ENCODE data around the gene SLC22A17. TPM values are rescaled to one million over a fixed set of nuclear protein-coding genes. Genes with fewer than 3 reads are reported as not detected.
"Not testable (repeated sequence)": the region's sequence is repeated elsewhere in the genome, so short reads cannot be mapped to it uniquely, and the experiment has no call there.

SLC22A17 gene
- total RNA-seq, 4 donors from 2014 or later: 4.0 to 14.2 (median 8.5) TPM

GRCh38 chr14:23398348-23398747 lies 45.7 kb upstream of the SLC22A17 start:
- TF ChIP-seq EP300 (IDR thresholded peaks at IDR 0.05; ENCODE audit: low read depth): no peak
- no peak for TF ChIP-seq POLR2A (IDR thresholded peaks at IDR 0.05)
- TF ChIP-seq CTCF (IDR thresholded peaks at IDR 0.05): no peak
- TF ChIP-seq POLR2AphosphoS5 (IDR thresholded peaks at IDR 0.05): no peak
- no peak overlapping the region for H3K27ac ChIP-seq
- WGBS, 2 donors (ENCODE audit: low coverage in 1 of 2): 73 to 88% methylated on average over 3 to 4 of the region's 4 CpGs
- in situ Hi-C loops (cut with MboI; ENCODE audit: low pct_ligation_motif_present in 1 of 4, low pct_unique_long_range_greater_than_20kb in 1 of 4, low sequenced_read_pairs in 3 of 4): loop anchor here in 1 of 4 donors (25.0 kb wide), 1 partner anchor 136 kb away; no protein-coding TSS in a partner anchor
- H3K9me3 ChIP-seq: no peaks in the 10 kb centered on the region
- intact Hi-C loops (cut with DNase I; ENCODE audit: low total_unique reads): no loop called here
- no peak overlapping the region for H3K4me3 ChIP-seq
- no peak for DNase-seq
- H3K4me1 ChIP-seq: no peaks in the 10 kb centered on the region
- peaks cover 4% of the 10 kb centered on the region for H3K27me3 ChIP-seq
- H3K36me3 ChIP-seq: no peaks in the 10 kb centered on the region

- intact Hi-C loops (cut with DNase I; ENCODE audit: low total_unique reads): no loop called here
- 90% methylated on average over 10 of the region's 10 CpGs; no CpG with 5 or more reads in 1 of the 2 donors for WGBS, 2 donors (ENCODE audit: low coverage in 1 of 2)
- TF ChIP-seq CTCF (IDR thresholded peaks at IDR 0.05) (no peak), POLR2AphosphoS5 (IDR thresholded peaks at IDR 0.05) (no peak), EP300 (IDR thresholded peaks at IDR 0.05; ENCODE audit: low read depth) (no peak), POLR2A (IDR thresholded peaks at IDR 0.05) (no peak)
- Histone ChIP-seq H3K36me3 (no peaks in the 10 kb centered on the region), H3K27me3 (no peaks in the 10 kb centered on the region), H3K4me1 (no peaks in the 10 kb centered on the region), H3K27ac (no peak overlapping the region), H3K9me3 (no peaks in the 10 kb centered on the region), H3K4me3 (no peak overlapping the region)
- in situ Hi-C loops (cut with MboI; ENCODE audit: low pct_ligation_motif_present in 1 of 4, low pct_unique_long_range_greater_than_20kb in 1 of 4, low sequenced_read_pairs in 3 of 4): loop anchor here in 1 of 4 donors (25.0 kb wide), 1 partner anchor 135 kb away; no protein-coding TSS in a partner anchor
- DNase-seq: no peak
These were observed 44.2 kb upstream of the SLC22A17 start for GRCh38 chr14:23396781-23397407.

GRCh38 chr14:23396126-23396525 lies 43.4 kb upstream of the SLC22A17 start:
- H3K27ac ChIP-seq: no peak overlapping the region
- in situ Hi-C loops (cut with MboI; ENCODE audit: low pct_ligation_motif_present in 1 of 4, low pct_unique_long_range_greater_than_20kb in 1 of 4, low sequenced_read_pairs in 3 of 4) (loop anchor here in 1 of 4 donors (25.0 kb wide), 1 partner anchor 134 kb away; no protein-coding TSS in a partner anchor), intact Hi-C loops (cut with DNase I; ENCODE audit: low total_unique reads) (no loop called here)
- H3K27me3 ChIP-seq: no peaks in the 10 kb centered on the region
- H3K4me1 ChIP-seq: no peaks in the 10 kb centered on the region
- no peak overlapping the region for H3K4me3 ChIP-seq
- H3K36me3 ChIP-seq: no peaks in the 10 kb centered on the region
- TF ChIP-seq POLR2A (IDR thresholded peaks at IDR 0.05) (no peak), CTCF (IDR thresholded peaks at IDR 0.05) (no peak)
- 75 to 92% methylated on average over 2 to 10 of the region's 10 CpGs for WGBS, 2 donors (ENCODE audit: low coverage in 1 of 2)
- H3K9me3 ChIP-seq: no peaks in the 10 kb centered on the region
- DNase-seq: no peak

- no peak for DNase-seq
- no peaks in the 10 kb centered on the region for H3K4me1 ChIP-seq
- no peak overlapping the region for H3K4me3 ChIP-seq
- H3K36me3 ChIP-seq: no peaks in the 10 kb centered on the region
- no peak overlapping the region for H3K27ac ChIP-seq
- in situ Hi-C loops (cut with MboI; ENCODE audit: low pct_ligation_motif_present in 1 of 4, low pct_unique_long_range_greater_than_20kb in 1 of 4, low sequenced_read_pairs in 3 of 4) (loop anchor here in 1 of 4 donors (25.0 kb wide), 1 partner anchor 130 kb away; no protein-coding TSS in a partner anchor), intact Hi-C loops (cut with DNase I; ENCODE audit: low total_unique reads) (no loop called here)
- H3K27me3 ChIP-seq: no peaks in the 10 kb centered on the region
- H3K9me3 ChIP-seq: no peaks in the 10 kb centered on the region
- TF ChIP-seq POLR2A (IDR thresholded peaks at IDR 0.05) (no peak), POLR2AphosphoS5 (IDR thresholded peaks at IDR 0.05) (no peak), EP300 (IDR thresholded peaks at IDR 0.05; ENCODE audit: low read depth) (no peak), CTCF (IDR thresholded peaks at IDR 0.05) (no peak)
- WGBS, 2 donors (ENCODE audit: low coverage in 1 of 2): 81% methylated on average over 7 of the region's 7 CpGs; no CpG with 5 or more reads in 1 of the 2 donors
These were observed 39.9 kb upstream of the SLC22A17 start for GRCh38 chr14:23392613-23393012.

GRCh38 chr14:23389871-23390270 lies 37.2 kb upstream of the SLC22A17 start:
- H3K9me3 ChIP-seq; H3K4me3 ChIP-seq; H3K4me1 ChIP-seq; DNase-seq; H3K27ac ChIP-seq; intact Hi-C loops (cut with DNase I; ENCODE audit: low total_unique reads); H3K27me3 ChIP-seq; H3K36me3 ChIP-seq: not testable (repeated sequence)
- 94% methylated on average over 3 of the region's 19 CpGs; no CpG with 5 or more reads in 1 of the 2 donors for WGBS, 2 donors (ENCODE audit: low coverage in 1 of 2)
- in situ Hi-C loops (cut with MboI; ENCODE audit: low pct_ligation_motif_present in 1 of 4, low pct_unique_long_range_greater_than_20kb in 1 of 4, low sequenced_read_pairs in 3 of 4): loop anchor here in 1 of 4 donors (25.0 kb wide), 1 partner anchor 128 kb away; no protein-coding TSS in a partner anchor
